Endothelial cell of umbilical vein (primary cell): ENCODE results near the gene MKNK1. TPM values are rescaled to one million over a fixed set of nuclear protein-coding genes. Genes with fewer than 3 reads are reported as not detected.

ENCODE experiments used
- BruUV-seq: library from RNA; stranded (reverse); fragments of 400-500 nt; replicated peaks from 2 replicates; lab custom pipeline; 2021; lab: Mats Ljungman, UMichigan
- CTCF ChIA-PET: fragments of 300-600, 350-600 bp; sonication (Branson Sonifier 250); formaldehyde crosslinking; loops from one replicate; lab custom pipeline; 2021; ENCODE audit warnings: antibody characterized with exemption, inconsistent platforms; lab: Charles Lee
- POLR2A ChIA-PET: fragments of 300-600, 350-600 bp; sonication (Branson Sonifier 250); formaldehyde crosslinking; loops from one replicate; lab custom pipeline; 2021; ENCODE audit warnings: antibody characterized with exemption, inconsistent platforms; lab: Charles Lee
- DNase-seq: peaks from one replicate; pipeline ENCODE4 v3.0.0-alpha.2; 2011; ENCODE audit warnings: low read depth, low spot score
- FAIRE-seq: peaks from 2 replicates; lab custom pipeline; 2011; peaks lifted over from hg19 to GRCh38; lab: Jason Lieb, UNC
- H2AFZ ChIP-seq: 2 replicates; pipeline ENCODE4 v1.6.0; 2012; ENCODE audit warnings: low read depth, low read length, control low read depth, inconsistent platforms
- H3K27ac ChIP-seq: 2 replicates; pipeline ENCODE4 v1.5.1; 2011; ENCODE audit warnings: low read depth, mild to moderate bottlenecking, control low read depth, low read length, moderate library complexity; ENCODE audit not compliant: insufficient read depth
- H3K27me3 ChIP-seq, 2 experiments: 2 replicates each; pipeline versions ENCODE4 v1.6.0 to v1.6.1; 2011; ENCODE audit warnings: low read length in 2 of 2, mixed read lengths in 1 of 2; ENCODE audit not compliant: control insufficient read depth in 2 of 2, insufficient read depth in 2 of 2
- H3K36me3 ChIP-seq, 2 experiments: 2 replicates in 1 of 2; 3 replicates in 1 of 2; pipeline ENCODE4 v1.5.1; 2011; ENCODE audit warnings: low read length in 2 of 2, mild to moderate bottlenecking in 1 of 2, moderate library complexity in 1 of 2; ENCODE audit not compliant: control insufficient read depth in 2 of 2, insufficient read depth in 2 of 2; ENCODE audit errors: extremely low read depth in 1 of 2
- H3K4me1 ChIP-seq: 3 replicates; pipeline ENCODE4 v1.5.1; 2011; ENCODE audit warnings: mild to moderate bottlenecking, low read length; ENCODE audit not compliant: control insufficient read depth, insufficient read depth; ENCODE audit errors: extremely low read depth
- H3K4me2 ChIP-seq: 2 replicates; pipeline ENCODE4 v1.6.1; 2011; ENCODE audit warnings: low read length, control low read depth, mixed read lengths; ENCODE audit not compliant: insufficient read depth
- H3K4me3 ChIP-seq, 3 experiments: fragments of 200-600 bp in 1 of 3; sonication (generic), shearing (Covaris generic) in 1 of 3; replicated peaks in 1 of 3; 2 replicates each; pipeline ENCODE4 v1.5.1; 2011 to 2016; ENCODE audit warnings: control low read depth in 3 of 3, low read length in 3 of 3, mild to moderate bottlenecking in 2 of 3, inconsistent platforms in 1 of 3, low read depth in 1 of 3, moderate library complexity in 1 of 3; ENCODE audit not compliant: insufficient read depth in 1 of 3
- H3K79me2 ChIP-seq: 2 replicates; pipeline ENCODE4 v1.6.0; 2012; ENCODE audit warnings: low read length, inconsistent platforms; ENCODE audit not compliant: control insufficient read depth, insufficient read depth
- H3K9ac ChIP-seq: replicated peaks from 2 replicates; pipeline ENCODE3; 2011; ENCODE audit warnings: low read length, control low read depth; ENCODE audit not compliant: insufficient read depth; ENCODE audit errors: extremely low read depth
- H3K9me1 ChIP-seq: replicated peaks from 3 replicates; pipeline ENCODE4 v1.6.0; 2011; ENCODE audit warnings: mild to moderate bottlenecking, low read length; ENCODE audit not compliant: control insufficient read depth, insufficient read depth; ENCODE audit errors: extremely low read depth
- H3K9me3 ChIP-seq: replicated peaks from 2 replicates; pipeline ENCODE4 v1.5.1; 2012; ENCODE audit warnings: low read length, inconsistent platforms; ENCODE audit not compliant: control insufficient read depth, insufficient read depth
- H4K20me1 ChIP-seq: replicated peaks from 2 replicates; pipeline ENCODE3; 2011; ENCODE audit warnings: mild to moderate bottlenecking, low read length; ENCODE audit not compliant: control insufficient read depth, insufficient read depth; ENCODE audit errors: extremely low read depth
- CTCF ChIP-seq, 2 donors: IDR thresholded peaks; 1 replicate in 1 of 2; 2 replicates in 1 of 2; pipeline ENCODE4 v1.5.1; 2011; ENCODE audit warnings: low read length in 2 of 2, mild to moderate bottlenecking in 2 of 2, moderate library complexity in 2 of 2, control low read depth in 1 of 2, inconsistent platforms in 1 of 2, low read depth in 1 of 2; ENCODE audit not compliant: insufficient read depth in 1 of 2; ENCODE audit errors: extremely low read depth in 1 of 2
- EZH2 ChIP-seq: IDR thresholded peaks from 2 replicates; pipeline ENCODE4 v1.6.1; 2012; ENCODE audit warnings: borderline replicate concordance, low read depth, mild to moderate bottlenecking, moderate library complexity, low read length, inconsistent platforms; ENCODE audit not compliant: severe bottlenecking
- FOS ChIP-seq: IDR thresholded peaks from 2 replicates; pipeline ENCODE4 v1.6.1; 2011; ENCODE audit warnings: mild to moderate bottlenecking, low read length, moderate library complexity, borderline replicate concordance; ENCODE audit not compliant: insufficient read depth
- GATA2 ChIP-seq: IDR thresholded peaks from 2 replicates; pipeline ENCODE4 v1.7.0; 2011; ENCODE audit warnings: low read depth, mild to moderate bottlenecking, moderate library complexity, mixed read lengths, low read length; ENCODE audit not compliant: insufficient read length, insufficient read depth
- JUN ChIP-seq: IDR thresholded peaks from 2 replicates; pipeline ENCODE4 v1.6.1; 2011; ENCODE audit warnings: borderline replicate concordance, low read depth; ENCODE audit not compliant: insufficient read length, insufficient read depth
- MAX ChIP-seq: IDR thresholded peaks from 2 replicates; pipeline ENCODE4 v1.6.1; 2011; ENCODE audit not compliant: insufficient read depth, insufficient read length
- MYC ChIP-seq: IDR thresholded peaks from one replicate; pipeline ENCODE4 v1.6.1; 2011; ENCODE audit warnings: mild to moderate bottlenecking, low read depth, low read length
- POLR2A ChIP-seq: IDR thresholded peaks from 2 replicates; pipeline ENCODE4 v1.6.1; 2012; ENCODE audit warnings: low read depth, mild to moderate bottlenecking, control low read depth, low read length
- POLR2AphosphoS5 ChIP-seq: IDR thresholded peaks from 2 replicates; pipeline ENCODE4 v1.6.1; 2012; ENCODE audit warnings: low read depth, mild to moderate bottlenecking, control low read depth, low read length, moderate library complexity; ENCODE audit not compliant: insufficient read depth
- dilution Hi-C: fragments of 300-500 bp; cut with MboI; formaldehyde crosslinking; loops from one replicate; pipeline ENCODE4 v1.15.0; 2019; ENCODE audit warnings: low sequenced_read_pairs; ENCODE audit not compliant: extremely low pct_ligation_motif_present
- intact Hi-C: fragments of 100-400 bp; cut with micrococcal nuclease; formaldehyde crosslinking; loops from one replicate; pipeline ENCODE4 v1.10.0; 2022
- polyA plus RNA-seq, 4 experiments: library from polyadenylated mRNA; depleted of rRNA in 3 of 4; stranded (reverse) in 3 of 4; unstranded in 1 of 4; fragments of >200 nt; gene quantifications; 2 replicates each; pipeline versions ENCODE4 v1.2.1 to v1.2.3, GENCODE V29; 2011 to 2012; ENCODE audit warnings: missing spikeins in 1 of 4
- total RNA-seq: library from RNA; stranded (reverse); gene quantifications from 2 replicates; pipeline ENCODE4 v1.2.3, GENCODE V29; 2021

MKNK1 gene
- total and polyA plus RNA-seq, 2 donors (not counting 3 experiments of a cell fraction or from before 2014, with no cell fraction given): 32.9 to 42.6 TPM

- H3K9me1 ChIP-seq: no peaks in the 10 kb centered on the region
- no peak for DNase-seq
- H3K79me2 ChIP-seq: no peaks in the 10 kb centered on the region
- H4K20me1 ChIP-seq: no peaks in the 10 kb centered on the region
- BruUV-seq: no TSS peak
- no peak overlapping the region for H3K27ac ChIP-seq
- no peaks in the 10 kb centered on the region for H3K9me3 ChIP-seq
- FAIRE-seq: no peak
- H3K36me3 ChIP-seq: no peaks in the 10 kb centered on the region
- ChIA-PET POLR2A (no interaction called here), CTCF (interaction anchor here (1.1 kb wide), 1 partner anchor 10 kb away, joined by 3 read pairs; no protein-coding TSS in a partner anchor)
- no peak overlapping the region for H3K4me2 ChIP-seq
- no peak overlapping the region for H3K4me3 ChIP-seq
- no peak overlapping the region for H2AFZ ChIP-seq
- H3K9ac ChIP-seq: no peak overlapping the region
- dilution Hi-C loops (no loop called here), intact Hi-C loops (no loop called here)
- H3K4me1 ChIP-seq: no peaks in the 10 kb centered on the region
- peaks cover 19 to 39% of the 10 kb centered on the region in 2 experiments for H3K27me3 ChIP-seq
- TF ChIP-seq MAX (no peak), POLR2A (no peak), GATA2 (no peak), FOS (no peak), EZH2 (no peak), JUN (no peak), CTCF (IDR thresholded peaks at IDR 0.05; ENCODE audit: extremely low read depth in 1 of 2, insufficient read depth in 1 of 2, low read depth in 1 of 2, low read length in 2 of 2) (no peak), POLR2AphosphoS5 (no peak), MYC (no peak)
These were observed 88.5 kb downstream of the MKNK1 start for GRCh38 chr1:46515576-46515975.
